HUES6 (cell line): Measurements from ENCODE around the gene CAPZB.

Source experiments
- H3K27ac ChIP-seq: 2 replicates; pipeline ENCODE4 v1.7.0; 2013; ENCODE audit warnings: low read depth, mild to moderate bottlenecking, low read length, inconsistent platforms
- H3K27me3 ChIP-seq: 2 replicates; pipeline ENCODE4 v1.6.1; 2013; ENCODE audit warnings: low read length; ENCODE audit not compliant: control insufficient read depth, insufficient read depth
- H3K36me3 ChIP-seq: 2 replicates; pipeline ENCODE4 v1.6.1; 2013; ENCODE audit warnings: low read length; ENCODE audit not compliant: control insufficient read depth, insufficient read depth
- H3K4me1 ChIP-seq: 2 replicates; pipeline ENCODE4 v1.6.1; 2013; ENCODE audit warnings: low read length; ENCODE audit not compliant: control insufficient read depth, insufficient read depth
- H3K4me3 ChIP-seq: 2 replicates; pipeline ENCODE4 v1.5.1; 2013; ENCODE audit warnings: low read depth, low read length
- H3K9ac ChIP-seq: one replicate; pipeline ENCODE4 v1.6.1; 2013; ENCODE audit warnings: mild to moderate bottlenecking, low read length
- H3K9me3 ChIP-seq: 2 replicates; pipeline ENCODE4 v1.6.1; 2013; ENCODE audit warnings: low read depth, low read length; ENCODE audit not compliant: control insufficient read depth, insufficient read depth

The CAPZB gene

DNA sequence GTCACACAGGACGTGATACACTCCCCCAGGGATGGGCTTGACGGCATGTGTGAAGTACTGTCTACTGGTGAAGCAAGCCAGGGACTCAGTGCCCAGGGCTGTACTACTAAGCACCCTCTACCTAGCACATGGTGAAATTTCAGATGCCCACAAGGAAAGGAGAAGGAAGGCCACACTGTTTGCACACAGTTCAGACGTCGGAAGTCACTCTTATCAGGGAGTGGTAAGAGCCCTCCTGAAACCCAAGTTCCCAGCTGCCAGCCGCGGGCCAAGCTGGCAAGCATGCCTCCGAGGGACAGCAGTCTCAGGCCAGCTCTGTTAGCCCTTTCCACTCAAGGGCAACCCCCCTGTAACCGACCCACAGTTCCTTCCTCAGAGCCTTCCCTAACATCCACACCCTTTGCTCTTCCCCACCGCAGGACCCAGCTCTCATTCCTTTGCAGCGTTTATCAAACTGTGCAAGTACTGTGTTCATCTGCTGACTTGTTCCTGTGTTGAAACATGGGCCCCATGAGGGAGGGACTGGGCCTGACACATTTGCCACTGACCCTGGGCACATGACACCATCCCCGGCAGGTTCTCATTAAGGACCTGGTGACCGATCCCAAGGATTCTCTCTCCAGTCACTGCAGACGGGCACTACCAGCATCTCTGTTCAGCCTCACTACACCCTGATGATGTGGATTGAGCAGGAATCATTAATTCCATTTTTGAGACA lies 114.7 kb downstream of the CAPZB start:
- Histone ChIP-seq H3K36me3 (peaks cover 24% of the 10 kb centered on the region), H3K4me1 (peaks cover 5% of the 10 kb centered on the region; the same call in 1 of the 2 replicates), H3K27me3 (no peaks in the 10 kb centered on the region), H3K27ac (no peak overlapping the region), H3K9me3 (no peaks in the 10 kb centered on the region), H3K9ac (no peak overlapping the region), H3K4me3 (no peak overlapping the region)

DNA sequence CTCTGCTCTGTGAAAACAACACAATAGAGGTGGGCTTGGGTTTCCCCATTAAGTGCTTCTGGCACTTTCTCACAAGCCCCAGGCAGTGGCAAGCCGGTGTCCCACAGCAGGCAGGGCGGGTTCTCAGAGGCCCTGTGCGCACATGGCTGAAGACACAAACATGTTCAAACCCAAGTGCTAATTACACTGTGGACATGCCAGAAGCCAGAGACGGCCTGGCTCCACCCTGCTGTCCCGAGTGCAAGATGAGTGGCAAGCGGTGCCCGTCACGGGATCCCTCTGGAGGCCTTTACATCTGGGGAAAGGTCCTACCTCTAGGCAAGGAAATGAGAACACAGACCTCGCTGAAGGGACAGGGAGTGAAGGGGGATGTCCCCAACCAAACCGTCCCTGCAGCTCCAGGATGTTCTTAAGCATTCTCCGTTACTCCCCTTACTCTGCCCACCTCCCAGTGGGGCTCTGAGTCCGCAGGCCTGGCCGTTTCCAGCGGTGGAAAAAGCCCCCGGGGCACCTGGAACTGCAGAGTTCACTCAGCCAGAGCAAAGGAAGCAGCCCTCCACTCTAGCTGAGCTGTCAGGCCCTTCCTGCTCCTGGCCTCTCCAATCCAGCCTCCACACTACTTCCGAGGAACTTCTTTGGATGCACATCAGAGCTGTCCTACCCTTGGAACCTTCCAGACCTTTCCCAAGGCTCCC lies 115.8 kb downstream of the CAPZB start:
- peaks cover 5% of the 10 kb centered on the region; the same call in 1 of the 2 replicates for H3K4me1 ChIP-seq
- H3K9me3 ChIP-seq, result no peaks in the 10 kb centered on the region
- no peak overlapping the region for H3K9ac ChIP-seq
- 0 out of 2 replicates have a peak overlapping the region, but pooled peaks have one; percentile 20 for H3K27ac ChIP-seq
- H3K36me3 ChIP-seq, result peaks cover 18% of the 10 kb centered on the region
- no peak overlapping the region for H3K4me3 ChIP-seq
- H3K27me3 ChIP-seq, result no peaks in the 10 kb centered on the region

DNA sequence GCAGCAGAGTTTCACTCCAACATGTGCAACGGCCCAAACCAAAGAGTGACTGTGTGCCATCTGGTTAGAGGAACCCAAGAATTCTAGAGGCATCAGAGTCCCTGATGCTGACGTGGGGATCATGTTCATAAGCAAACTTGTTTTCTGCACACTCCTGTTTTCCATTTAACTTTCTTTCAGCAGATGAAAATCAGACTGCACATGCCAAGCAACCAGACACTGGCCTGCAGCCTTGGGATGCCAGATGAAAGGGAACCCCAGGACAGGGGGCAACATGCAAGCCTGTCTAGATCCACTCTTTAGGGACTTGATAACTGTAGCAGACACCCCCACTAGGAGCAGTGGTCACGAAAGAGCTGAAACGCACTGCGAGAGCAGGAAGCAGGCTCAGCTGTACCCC lies 116.4 kb downstream of the CAPZB start:
- H3K4me1 ChIP-seq, result peaks cover 5% of the 10 kb centered on the region; the same call in 1 of the 2 replicates
- H3K9ac ChIP-seq, result no peak overlapping the region
- H3K27me3 ChIP-seq, result no peaks in the 10 kb centered on the region
- no peaks in the 10 kb centered on the region for H3K9me3 ChIP-seq
- no peak overlapping the region for H3K4me3 ChIP-seq
- 0 out of 2 replicates have a peak overlapping the region, but pooled peaks have one; percentile 20 for H3K27ac ChIP-seq
- H3K36me3 ChIP-seq, result peaks cover 13% of the 10 kb centered on the region

DNA sequence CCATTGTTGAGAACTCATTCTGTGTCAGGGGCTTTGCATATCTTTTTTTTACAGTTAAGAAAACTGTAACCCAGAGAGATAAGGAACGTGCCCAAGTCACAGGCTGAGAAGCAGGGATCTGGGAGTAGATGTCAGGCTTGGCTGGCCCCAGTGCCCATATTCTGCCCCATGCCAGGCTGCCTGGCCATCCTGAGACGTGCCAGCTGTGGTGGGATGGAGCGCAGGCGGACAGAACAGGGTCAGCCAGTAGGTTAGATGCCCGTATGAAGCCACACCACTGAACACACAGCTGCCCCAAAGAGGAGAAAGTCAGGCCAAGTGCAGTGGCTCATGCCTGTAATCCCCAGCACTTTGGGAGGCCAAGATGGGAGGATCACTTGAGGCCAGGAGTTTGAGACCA lies 117.3 kb downstream of the CAPZB start:
- H3K27me3 ChIP-seq, result no peaks in the 10 kb centered on the region
- no peak overlapping the region for H3K4me3 ChIP-seq
- H3K27ac ChIP-seq, result no peak overlapping the region
- no peaks in the 10 kb centered on the region for H3K9me3 ChIP-seq
- peaks cover 5% of the 10 kb centered on the region; the same call in 1 of the 2 replicates for H3K4me1 ChIP-seq
- H3K36me3 ChIP-seq, result peaks cover 11% of the 10 kb centered on the region
- no peak overlapping the region for H3K9ac ChIP-seq

DNA sequence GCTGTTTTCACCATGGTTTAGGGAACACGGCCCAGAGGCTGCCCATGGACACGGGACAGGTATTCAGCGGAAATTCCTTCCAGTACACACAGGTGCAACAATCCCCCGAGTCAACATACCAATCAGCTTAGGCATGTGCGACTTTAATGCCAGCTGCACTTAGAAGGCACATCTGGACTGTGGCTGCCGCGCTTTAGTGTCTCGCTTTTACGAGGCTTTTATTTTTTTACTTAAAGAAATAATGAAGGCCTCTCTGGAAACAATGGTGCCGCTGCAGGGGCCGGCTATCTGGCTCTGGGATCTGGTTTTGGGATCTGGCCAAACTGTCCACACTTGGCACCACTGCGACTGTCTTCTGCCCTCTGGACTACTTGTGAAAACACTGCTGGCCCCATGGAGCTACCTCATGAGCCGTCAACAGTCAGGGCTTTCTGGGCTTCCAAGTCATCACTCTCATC lies 117.7 kb downstream of the CAPZB start:
- H3K4me3 ChIP-seq, result no peak overlapping the region
- H3K4me1 ChIP-seq, result peaks cover 5% of the 10 kb centered on the region; the same call in 1 of the 2 replicates
- H3K9me3 ChIP-seq, result no peaks in the 10 kb centered on the region
- peaks cover 14% of the 10 kb centered on the region for H3K36me3 ChIP-seq
- H3K27me3 ChIP-seq, result no peaks in the 10 kb centered on the region
- H3K9ac ChIP-seq, result no peak overlapping the region
- no peak overlapping the region for H3K27ac ChIP-seq

DNA sequence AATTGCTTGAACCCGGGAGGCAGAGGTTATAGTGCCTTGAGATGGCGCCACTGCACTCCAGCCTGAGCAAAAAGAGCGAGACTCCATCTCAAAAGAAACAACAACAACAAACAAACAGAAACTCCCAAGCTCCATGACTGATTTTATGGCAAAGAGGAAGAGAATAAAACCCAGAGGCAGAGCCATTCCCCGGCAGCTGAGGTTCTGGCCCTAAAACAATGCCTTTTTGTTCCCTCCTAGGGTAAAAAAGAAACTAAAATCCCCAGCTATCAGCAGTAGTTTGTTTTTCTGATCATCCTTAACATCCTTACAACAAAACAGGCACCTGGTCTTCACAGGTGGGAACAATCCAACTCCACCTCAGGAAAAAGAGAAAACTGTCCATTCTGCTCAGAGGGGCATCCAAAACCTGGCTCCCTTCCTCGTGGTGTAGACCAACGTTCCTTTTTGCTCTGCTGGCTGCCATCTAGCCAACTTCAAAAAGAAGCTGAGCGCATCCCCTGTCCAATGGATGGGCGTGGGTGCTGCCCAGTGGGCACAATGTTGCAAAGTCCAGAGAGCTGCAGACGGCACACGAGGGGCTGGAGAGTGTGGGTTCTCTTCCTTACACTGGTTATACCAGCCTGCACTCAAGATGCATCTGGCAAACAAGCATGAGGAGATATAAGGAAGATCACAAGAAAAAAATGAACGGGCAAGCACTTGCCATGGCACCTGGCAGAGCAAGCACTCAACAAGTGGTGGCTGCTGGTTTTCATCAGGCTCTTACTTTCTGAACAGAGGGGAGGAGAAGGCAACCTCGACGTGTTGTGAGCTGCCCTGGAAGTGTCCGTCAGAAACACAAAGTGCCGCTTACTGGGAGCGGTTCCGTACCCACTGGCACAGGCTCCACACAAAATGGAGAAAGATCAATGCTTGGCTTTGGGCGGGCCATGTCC lies 118.5 kb downstream of the CAPZB start:
- Histone ChIP-seq H3K4me3 (no peak overlapping the region), H3K9me3 (no peaks in the 10 kb centered on the region), H3K4me1 (peaks cover 5% of the 10 kb centered on the region; the same call in 1 of the 2 replicates), H3K36me3 (peaks cover 8% of the 10 kb centered on the region), H3K27me3 (no peaks in the 10 kb centered on the region), H3K27ac (no peak overlapping the region), H3K9ac (no peak overlapping the region)

DNA sequence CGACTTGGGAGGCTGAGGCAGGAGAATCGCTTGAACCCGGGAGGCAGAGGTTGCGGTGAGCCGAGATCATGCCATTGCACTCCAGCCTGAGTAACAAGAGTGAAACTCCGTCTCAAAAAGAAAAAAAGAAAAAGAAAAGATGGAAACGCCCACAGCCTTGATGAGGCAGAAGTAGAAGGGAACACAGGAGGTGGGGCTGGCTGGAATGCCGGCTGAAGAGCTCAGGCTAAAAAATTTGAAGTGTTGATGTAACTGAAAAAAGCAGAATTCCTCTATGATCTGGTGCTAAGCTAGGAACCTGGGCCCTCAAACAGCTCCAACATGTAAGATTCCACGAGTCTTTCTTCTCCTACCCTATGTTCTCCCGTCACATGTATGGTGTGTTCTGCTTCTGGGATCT lies 119.6 kb downstream of the CAPZB start:
- Histone ChIP-seq H3K27ac (no peak overlapping the region), H3K4me3 (no peak overlapping the region), H3K9me3 (no peaks in the 10 kb centered on the region), H3K36me3 (peaks cover 8% of the 10 kb centered on the region), H3K27me3 (no peaks in the 10 kb centered on the region), H3K4me1 (peaks cover 5% of the 10 kb centered on the region; the same call in 1 of the 2 replicates), H3K9ac (no peak overlapping the region)

DNA sequence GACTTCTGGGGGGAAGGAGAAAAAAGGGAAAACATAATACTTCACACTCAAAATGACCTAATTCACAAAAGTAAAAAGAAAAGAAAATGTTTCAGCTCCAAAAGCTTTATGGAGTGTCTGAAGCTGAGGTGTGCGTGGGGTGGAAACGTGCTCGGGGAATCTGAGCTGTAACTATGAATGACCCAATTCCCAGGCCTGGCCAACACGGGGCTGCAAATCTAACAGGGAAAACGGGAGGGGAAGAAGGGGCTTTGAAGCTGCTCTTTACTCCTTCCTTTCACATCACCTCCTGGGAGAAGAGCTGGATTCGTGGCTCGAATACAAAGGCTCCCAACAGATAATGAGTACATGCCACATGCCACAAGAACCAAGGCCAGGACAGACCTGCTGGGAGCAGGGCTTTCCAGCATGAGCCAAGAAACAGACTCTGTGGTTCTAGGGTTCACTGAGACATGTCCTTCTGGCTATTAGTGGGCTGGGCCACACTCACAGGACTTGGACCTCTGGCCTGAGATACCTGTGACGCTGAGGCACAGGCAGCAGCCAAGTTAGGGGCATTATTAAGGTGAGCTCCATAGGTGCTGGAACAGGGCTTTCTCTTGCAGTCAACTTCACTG lies 121.7 kb downstream of the CAPZB start:
- H3K4me3 ChIP-seq, result no peak overlapping the region
- no peaks in the 10 kb centered on the region for H3K9me3 ChIP-seq
- no peak overlapping the region for H3K27ac ChIP-seq
- H3K9ac ChIP-seq, result no peak overlapping the region
- H3K4me1 ChIP-seq, result no peaks in the 10 kb centered on the region
- H3K27me3 ChIP-seq, result no peaks in the 10 kb centered on the region
- H3K36me3 ChIP-seq, result peaks cover 15% of the 10 kb centered on the region

DNA sequence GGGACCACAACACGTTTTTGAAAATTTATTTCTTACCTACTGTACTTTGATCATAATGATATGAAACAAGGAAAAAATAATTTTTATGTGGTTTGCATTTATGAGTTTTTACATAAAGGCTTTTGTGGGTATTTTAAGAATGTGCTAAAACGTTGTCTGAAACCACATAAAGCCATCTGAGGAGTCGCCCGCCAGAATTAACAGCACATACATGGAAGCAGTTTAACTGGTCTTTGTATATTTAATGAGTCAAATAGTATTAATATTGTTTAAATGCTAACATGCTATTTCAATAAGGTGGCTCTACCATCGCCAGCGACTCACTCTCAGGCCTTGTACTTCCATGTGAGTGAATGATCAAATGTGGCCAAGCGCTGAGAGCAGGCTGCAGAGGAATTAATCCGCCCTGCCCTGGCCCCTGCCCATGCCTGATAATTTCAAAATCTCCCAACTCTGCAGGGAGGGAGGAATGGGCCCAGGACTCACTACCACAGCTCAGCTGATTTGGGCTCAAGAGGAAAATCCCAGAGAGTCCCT lies 123.7 kb downstream of the CAPZB start:
- H3K4me1 ChIP-seq, result no peaks in the 10 kb centered on the region
- peaks cover 26% of the 10 kb centered on the region for H3K36me3 ChIP-seq
- no peak overlapping the region for H3K9ac ChIP-seq
- H3K4me3 ChIP-seq, result no peak overlapping the region
- H3K9me3 ChIP-seq, result no peaks in the 10 kb centered on the region
- H3K27me3 ChIP-seq, result no peaks in the 10 kb centered on the region
- H3K27ac ChIP-seq, result no peak overlapping the region

DNA sequence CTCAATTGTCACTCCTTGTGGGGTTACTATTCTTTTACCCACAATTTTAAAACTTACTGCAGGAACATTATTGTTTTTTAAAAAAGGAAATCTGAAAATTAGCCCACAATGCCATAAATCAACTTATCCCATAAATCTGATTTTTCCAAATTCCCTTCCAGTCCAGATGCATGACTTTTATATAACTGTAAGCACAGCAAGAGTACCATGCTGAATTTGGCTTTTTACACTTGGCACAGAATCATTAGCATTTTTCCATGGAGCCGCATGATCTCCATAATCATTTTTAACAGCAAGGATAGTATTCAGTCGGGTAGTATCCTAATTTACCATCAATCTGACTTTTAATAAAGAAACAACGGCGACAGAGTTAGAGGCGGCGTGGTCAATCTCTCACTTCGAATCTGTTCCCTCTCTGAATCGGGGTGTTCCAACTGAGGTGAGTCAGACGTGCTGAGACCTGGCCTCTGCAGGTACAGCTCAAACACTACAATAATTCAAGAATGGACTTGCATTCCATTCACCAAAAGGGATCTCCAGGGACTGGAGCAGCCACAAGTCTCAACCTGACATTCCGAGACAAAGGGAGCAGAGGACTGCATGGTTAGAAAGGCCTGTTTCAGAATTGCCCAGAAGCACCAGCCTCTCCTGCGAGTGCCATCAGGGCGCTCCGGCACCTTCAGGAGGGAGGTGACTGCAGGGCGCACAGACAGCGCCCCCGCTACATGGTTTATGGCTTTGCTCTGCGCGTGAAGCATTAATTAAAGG lies 124.3 kb downstream of the CAPZB start:
- no peak overlapping the region for H3K4me3 ChIP-seq
- H3K9ac ChIP-seq, result no peak overlapping the region
- no peaks in the 10 kb centered on the region for H3K9me3 ChIP-seq
- no peaks in the 10 kb centered on the region for H3K27me3 ChIP-seq
- peaks cover 32% of the 10 kb centered on the region for H3K36me3 ChIP-seq
- no peak overlapping the region for H3K27ac ChIP-seq
- no peaks in the 10 kb centered on the region for H3K4me1 ChIP-seq
